ENCODE results near the gene SLC35E2B.

The SLC35E2B gene

DNA sequence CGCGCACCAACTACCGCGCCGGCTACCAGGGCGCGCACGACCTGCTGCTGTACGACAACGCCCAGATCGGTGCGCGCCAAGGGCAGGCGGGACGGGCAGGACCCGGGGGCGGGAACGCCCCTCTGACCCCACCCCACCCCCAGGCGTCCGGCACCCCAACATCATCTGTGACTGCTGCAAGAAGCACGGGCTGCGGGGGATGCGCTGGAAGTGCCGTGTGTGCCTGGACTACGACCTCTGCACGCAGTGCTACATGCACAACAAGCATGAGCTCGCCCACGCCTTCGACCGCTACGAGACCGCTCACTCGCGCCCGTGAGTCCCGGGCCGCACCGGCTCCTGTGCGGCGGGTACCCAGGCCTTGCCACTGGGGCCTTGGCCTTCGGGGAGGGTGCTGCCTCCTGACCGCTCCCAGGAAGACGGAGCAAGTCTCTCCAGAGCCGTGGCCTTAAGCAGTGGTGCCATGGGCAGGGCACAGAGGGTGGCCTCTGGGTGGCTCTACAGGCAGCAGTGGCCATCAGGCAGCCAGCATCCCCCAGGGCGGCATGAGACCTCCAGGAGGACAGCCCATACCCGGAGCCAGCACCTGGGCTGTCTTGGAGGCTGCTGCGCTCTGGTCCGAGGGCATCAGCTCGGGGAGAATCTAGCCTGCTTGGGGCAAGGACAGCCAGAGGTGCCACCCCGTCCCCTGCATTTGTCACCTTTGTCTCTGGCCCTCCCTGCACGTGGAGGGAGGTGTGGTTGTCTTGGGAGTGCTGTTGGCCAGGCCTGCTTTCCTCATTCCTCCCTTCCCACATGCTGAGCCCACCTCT lies 68.8 kb downstream of the SLC35E2B start:
- Histone ChIP-seq H3K9me3 (replicated peaks; ENCODE audit: low read length) (no peaks in the 10 kb centered on the region), H3K9ac (ENCODE audit: low read depth, low read length) (no peak overlapping the region), H3K36me3 (ENCODE audit: insufficient read depth, low read length) (no peaks in the 10 kb centered on the region), H3K27me3 (ENCODE audit: control insufficient read depth, insufficient read depth, low read length) (no peaks in the 10 kb centered on the region), H3K4me3 (ENCODE audit: low read length) (no peak overlapping the region), H3K4me2 (ENCODE audit: low read length) (no peak overlapping the region), H3K4me1 (ENCODE audit: control insufficient read depth, insufficient read depth, low read length) (peaks cover 5% of the 10 kb centered on the region)

DNA sequence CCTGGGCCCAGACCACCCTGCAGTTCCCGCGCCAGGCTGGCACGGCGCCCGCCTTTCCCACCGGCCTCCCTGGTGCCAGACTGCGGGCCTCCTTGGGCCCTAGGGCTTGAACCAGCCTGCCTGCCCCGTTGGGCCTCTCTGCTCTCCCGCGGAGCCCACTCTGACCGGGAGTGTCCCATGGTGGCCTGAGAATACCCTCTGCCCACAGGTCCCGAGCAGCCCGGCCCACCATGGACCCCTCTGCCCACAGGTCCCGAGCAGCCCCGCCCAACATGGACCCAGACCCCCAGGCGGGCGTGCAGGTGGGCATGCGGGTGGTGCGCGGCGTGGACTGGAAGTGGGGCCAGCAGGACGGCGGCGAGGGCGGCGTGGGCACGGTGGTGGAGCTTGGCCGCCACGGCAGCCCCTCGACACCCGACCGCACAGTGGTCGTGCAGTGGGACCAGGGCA lies 69.4 kb downstream of the SLC35E2B start:
- no peaks in the 10 kb centered on the region for H3K27me3 ChIP-seq (ENCODE audit: control insufficient read depth, insufficient read depth, low read length)
- H3K36me3 ChIP-seq (ENCODE audit: insufficient read depth, low read length), result peaks cover 4% of the 10 kb centered on the region
- H3K4me2 ChIP-seq (ENCODE audit: low read length), result no peak overlapping the region
- peaks cover 5% of the 10 kb centered on the region for H3K4me1 ChIP-seq (ENCODE audit: control insufficient read depth, insufficient read depth, low read length)
- H3K9me3 ChIP-seq (replicated peaks; ENCODE audit: low read length), result no peaks in the 10 kb centered on the region
- no peak overlapping the region for H3K4me3 ChIP-seq (ENCODE audit: low read length)
- no peak overlapping the region for H3K9ac ChIP-seq (ENCODE audit: low read depth, low read length)

DNA sequence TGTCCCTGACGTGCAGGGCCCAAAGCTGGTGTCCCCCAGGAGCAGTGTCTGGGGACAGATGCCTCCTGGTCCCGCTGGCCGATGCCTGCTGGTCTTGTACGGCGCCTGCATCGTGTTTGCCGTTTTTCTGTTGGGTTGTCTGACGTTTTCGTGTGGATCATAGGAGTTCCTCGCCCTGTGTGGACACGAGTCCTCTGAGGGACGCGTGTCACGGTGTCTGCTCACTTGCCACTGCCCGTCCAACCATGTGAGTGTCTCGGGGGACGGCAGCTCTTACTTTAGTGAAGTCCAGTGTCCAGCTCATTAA lies 69.9 kb downstream of the SLC35E2B start:
- Histone ChIP-seq H3K9me3 (replicated peaks; ENCODE audit: low read length) (no peaks in the 10 kb centered on the region), H3K9ac (ENCODE audit: low read depth, low read length) (no peak overlapping the region), H3K4me3 (ENCODE audit: low read length) (no peak overlapping the region), H3K36me3 (ENCODE audit: insufficient read depth, low read length) (peaks cover 6% of the 10 kb centered on the region), H3K27me3 (ENCODE audit: control insufficient read depth, insufficient read depth, low read length) (no peaks in the 10 kb centered on the region), H3K4me1 (ENCODE audit: control insufficient read depth, insufficient read depth, low read length) (peaks cover 5% of the 10 kb centered on the region), H3K4me2 (ENCODE audit: low read length) (no peak overlapping the region)

DNA sequence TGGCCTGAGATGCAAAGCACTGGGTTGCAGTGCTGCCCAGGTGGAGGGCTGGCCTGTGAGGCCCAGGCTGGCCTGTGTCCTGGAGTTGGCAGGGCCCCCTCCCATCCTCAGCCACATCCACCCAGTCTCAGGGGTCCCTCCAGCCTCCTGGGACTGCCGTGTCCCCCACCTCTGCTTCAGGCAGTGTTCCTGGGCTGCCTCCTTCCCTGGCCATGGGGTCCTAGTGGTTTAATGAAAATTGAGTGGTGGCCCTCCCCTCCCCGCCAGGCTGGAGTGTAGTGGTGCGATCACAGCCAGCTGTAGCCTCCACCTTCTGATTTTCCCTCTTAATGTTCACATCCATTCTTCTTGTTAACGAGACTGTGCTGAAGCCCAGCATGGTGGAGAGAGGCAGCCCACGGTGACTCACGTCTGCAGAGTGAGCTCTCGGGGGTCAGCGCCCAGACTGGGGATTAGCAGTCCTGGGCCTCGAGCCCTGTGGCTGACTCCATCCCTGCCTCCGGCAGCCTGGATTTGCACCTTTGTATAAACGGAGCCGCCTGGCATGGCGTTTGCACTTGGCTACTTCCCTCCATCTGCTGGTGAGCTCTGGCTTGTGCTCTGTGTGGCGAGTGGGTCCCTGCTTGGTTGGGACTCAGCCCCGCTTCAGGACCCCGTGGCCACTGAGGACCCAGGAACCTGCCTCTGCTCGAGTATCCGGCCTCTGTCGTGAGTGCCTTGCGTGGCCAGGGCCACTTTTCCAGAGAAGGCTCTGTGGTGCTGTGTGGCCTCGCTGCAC lies 70.4 kb downstream of the SLC35E2B start:
- Histone ChIP-seq H3K4me3 (ENCODE audit: low read length) (no peak overlapping the region), H3K27me3 (ENCODE audit: control insufficient read depth, insufficient read depth, low read length) (no peaks in the 10 kb centered on the region), H3K9ac (ENCODE audit: low read depth, low read length) (no peak overlapping the region), H3K36me3 (ENCODE audit: insufficient read depth, low read length) (peaks cover 10% of the 10 kb centered on the region), H3K9me3 (replicated peaks; ENCODE audit: low read length) (no peaks in the 10 kb centered on the region), H3K4me1 (ENCODE audit: control insufficient read depth, insufficient read depth, low read length) (peaks cover 5% of the 10 kb centered on the region), H3K4me2 (ENCODE audit: low read length) (no peak overlapping the region)

DNA sequence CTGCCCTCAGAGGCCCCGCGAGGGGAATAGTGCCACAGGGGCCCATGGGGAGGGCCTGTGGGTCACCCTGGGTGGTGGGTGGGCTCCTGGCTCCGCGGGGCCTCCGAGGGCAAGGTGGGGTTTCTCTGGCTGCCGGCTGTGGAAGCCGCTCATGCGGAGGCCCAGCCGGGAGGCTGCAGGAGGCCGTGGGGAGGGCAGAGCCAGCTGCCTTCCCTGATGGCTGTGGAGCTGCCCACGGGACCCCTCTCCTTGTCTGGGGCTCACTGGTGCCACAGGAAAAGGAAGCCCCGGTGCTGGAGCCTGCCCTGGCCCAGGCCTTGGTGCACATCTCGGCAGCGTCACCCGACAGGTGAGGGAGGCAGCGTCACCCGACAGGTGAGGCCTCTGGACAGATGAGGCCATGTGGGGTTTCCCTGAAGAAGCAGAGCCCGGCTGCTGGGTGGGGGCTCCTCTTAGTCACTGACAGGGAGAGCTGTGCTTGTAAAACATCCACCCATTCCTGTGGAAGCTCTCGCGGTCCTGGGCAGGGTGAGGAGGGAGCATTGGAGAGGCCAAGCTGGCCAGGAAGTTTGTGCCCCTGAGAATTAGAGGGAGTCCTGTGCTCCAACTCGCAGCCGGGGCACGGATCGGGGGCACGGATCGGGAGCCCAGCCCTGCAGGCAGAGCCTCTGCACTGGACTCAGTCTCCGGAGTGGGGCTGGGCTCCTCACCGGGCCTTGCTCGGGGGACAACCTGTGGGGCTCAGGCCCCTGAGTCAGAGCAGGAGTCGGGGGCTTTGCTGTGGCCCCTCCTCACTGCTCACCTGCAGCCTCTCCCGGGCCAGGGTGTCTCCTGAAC lies 71.2 kb downstream of the SLC35E2B start:
- H3K4me2 ChIP-seq (ENCODE audit: low read length), result no peak overlapping the region
- H3K9me3 ChIP-seq (replicated peaks; ENCODE audit: low read length), result no peaks in the 10 kb centered on the region
- no peak overlapping the region for H3K4me3 ChIP-seq (ENCODE audit: low read length)
- H3K27me3 ChIP-seq (ENCODE audit: control insufficient read depth, insufficient read depth, low read length), result no peaks in the 10 kb centered on the region
- H3K9ac ChIP-seq (ENCODE audit: low read depth, low read length), result no peak overlapping the region
- peaks cover 10% of the 10 kb centered on the region for H3K36me3 ChIP-seq (ENCODE audit: insufficient read depth, low read length)
- H3K4me1 ChIP-seq (ENCODE audit: control insufficient read depth, insufficient read depth, low read length), result peaks cover 13% of the 10 kb centered on the region

DNA sequence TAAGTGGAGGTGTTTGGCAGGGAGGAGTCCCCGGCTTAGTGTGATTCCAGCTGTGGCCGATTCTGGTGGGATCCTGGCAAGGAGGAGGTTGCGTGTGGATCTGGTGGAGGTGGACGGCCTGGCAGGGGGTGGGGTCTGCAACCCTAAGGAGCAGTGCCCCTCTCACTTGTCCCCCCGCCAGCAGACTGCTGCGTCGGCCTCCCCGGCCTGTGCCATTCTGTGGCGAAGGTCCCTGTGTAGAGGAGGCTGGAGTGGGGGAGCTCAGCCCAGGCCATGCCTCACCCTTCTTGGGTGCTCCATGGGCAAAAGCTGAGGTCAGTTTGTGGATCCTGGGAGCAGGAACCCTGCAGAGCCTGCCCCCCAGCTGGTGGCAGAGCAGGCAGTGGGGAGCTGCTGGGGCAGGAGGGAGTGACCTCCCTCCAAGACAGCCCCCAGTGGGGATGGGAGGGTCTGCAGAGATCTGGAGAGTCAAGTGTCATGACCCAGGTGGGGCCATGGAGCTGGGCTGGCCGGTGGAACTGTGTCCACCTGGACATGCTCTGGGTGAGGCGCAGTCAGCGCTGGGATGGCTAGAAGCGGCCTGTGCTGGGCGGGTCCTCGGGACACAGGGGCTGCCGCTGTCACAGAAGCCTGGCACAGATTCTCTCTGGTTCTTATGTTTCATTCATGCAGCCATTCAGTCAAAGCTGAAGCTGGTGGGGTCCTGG lies 72.0 kb downstream of the SLC35E2B start:
- Histone ChIP-seq H3K4me3 (ENCODE audit: low read length) (no peak overlapping the region), H3K4me2 (ENCODE audit: low read length) (no peak overlapping the region), H3K36me3 (ENCODE audit: insufficient read depth, low read length) (peaks cover 10% of the 10 kb centered on the region), H3K9ac (ENCODE audit: low read depth, low read length) (no peak overlapping the region), H3K27me3 (ENCODE audit: control insufficient read depth, insufficient read depth, low read length) (no peaks in the 10 kb centered on the region), H3K9me3 (replicated peaks; ENCODE audit: low read length) (no peaks in the 10 kb centered on the region), H3K4me1 (ENCODE audit: control insufficient read depth, insufficient read depth, low read length) (peaks cover 14% of the 10 kb centered on the region)

DNA sequence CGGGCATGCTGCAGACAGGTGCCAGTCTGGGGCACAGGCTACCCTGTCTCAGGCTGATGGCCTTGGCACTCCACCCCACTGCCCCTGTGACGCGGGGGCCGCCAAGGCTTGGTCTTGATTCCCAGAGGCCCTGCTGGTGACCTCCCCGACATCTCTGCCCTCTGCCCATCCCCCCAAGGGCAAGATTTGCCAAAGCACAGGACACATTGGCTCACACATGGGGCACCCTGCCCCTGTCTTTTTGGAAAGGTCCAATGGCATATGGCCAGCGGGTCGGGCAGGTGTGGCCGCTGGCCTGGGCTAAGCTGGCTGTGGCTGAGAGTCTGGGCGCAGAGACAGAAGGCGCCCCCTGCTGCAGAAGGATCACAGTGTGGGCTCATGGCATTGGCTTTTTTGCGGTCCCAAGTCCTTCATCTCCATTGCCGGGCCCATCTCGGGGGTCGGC lies 72.7 kb downstream of the SLC35E2B start:
- Histone ChIP-seq H3K9me3 (replicated peaks; ENCODE audit: low read length) (no peaks in the 10 kb centered on the region), H3K36me3 (ENCODE audit: insufficient read depth, low read length) (peaks cover 10% of the 10 kb centered on the region), H3K4me2 (ENCODE audit: low read length) (no peak overlapping the region), H3K27me3 (ENCODE audit: control insufficient read depth, insufficient read depth, low read length) (no peaks in the 10 kb centered on the region), H3K9ac (ENCODE audit: low read depth, low read length) (no peak overlapping the region), H3K4me1 (ENCODE audit: control insufficient read depth, insufficient read depth, low read length) (peaks cover 14% of the 10 kb centered on the region), H3K4me3 (ENCODE audit: low read length) (no peak overlapping the region)

DNA sequence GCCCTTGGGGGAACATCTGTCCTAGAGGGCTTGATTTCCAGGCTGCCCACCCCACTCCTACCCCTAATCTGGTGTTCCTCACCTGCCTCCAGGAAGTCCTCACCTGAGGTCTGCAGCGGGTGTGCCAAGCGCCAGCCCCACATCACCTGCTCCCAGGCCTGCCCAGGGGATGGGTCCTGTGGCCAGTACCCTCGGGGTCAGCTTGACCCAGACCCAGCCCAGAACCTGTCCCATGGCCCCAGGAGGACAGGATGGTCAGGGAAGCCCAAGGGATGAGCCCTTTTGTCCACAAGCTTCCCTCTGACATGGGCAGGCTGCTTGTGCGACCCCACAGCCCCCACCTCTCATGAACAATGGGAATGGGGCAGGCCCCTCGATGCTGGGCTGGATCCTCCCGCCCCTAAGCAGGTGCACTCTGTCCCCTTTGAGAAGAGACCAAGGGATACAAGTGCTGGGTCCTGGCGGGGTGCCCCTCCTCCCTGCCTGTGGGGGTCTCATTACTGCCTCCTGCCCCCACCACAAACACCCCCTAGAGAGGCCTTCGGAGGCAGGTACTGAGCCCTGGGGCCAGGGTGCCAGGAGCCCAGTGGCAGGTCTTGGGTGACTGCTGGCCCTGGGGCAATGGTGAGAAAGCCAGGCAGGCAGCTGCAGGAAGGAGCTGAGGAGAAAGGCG lies 74.1 kb downstream of the SLC35E2B start:
- peaks cover 10% of the 10 kb centered on the region for H3K36me3 ChIP-seq (ENCODE audit: insufficient read depth, low read length)
- H3K4me1 ChIP-seq (ENCODE audit: control insufficient read depth, insufficient read depth, low read length), result peaks cover 25% of the 10 kb centered on the region
- H3K9me3 ChIP-seq (replicated peaks; ENCODE audit: low read length), result no peaks in the 10 kb centered on the region
- no peak overlapping the region for H3K9ac ChIP-seq (ENCODE audit: low read depth, low read length)
- no peaks in the 10 kb centered on the region for H3K27me3 ChIP-seq (ENCODE audit: control insufficient read depth, insufficient read depth, low read length)
- no peak overlapping the region for H3K4me2 ChIP-seq (ENCODE audit: low read length)
- no peak overlapping the region for H3K4me3 ChIP-seq (ENCODE audit: low read length)

DNA sequence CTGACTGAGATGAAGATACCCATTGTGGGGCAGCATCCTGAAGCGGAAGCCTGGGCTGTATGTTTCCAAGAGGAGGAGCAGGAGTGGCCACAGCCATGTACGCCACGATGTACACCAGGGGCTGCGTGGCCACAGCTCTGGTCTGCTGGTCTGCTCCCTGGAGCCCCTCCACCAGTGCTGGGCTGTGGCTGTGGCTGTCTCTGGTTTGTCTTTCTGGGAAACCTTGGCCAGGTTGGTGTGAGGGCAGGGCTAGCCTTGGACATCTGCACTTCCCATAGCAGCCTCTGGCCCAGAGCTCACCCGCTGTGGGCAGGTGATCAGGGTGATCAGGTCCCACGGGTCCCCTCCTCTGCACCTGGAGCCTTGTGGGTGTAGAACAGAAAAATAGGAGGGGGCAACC lies 74.7 kb downstream of the SLC35E2B start:
- Histone ChIP-seq H3K9ac (ENCODE audit: low read depth, low read length) (no peak overlapping the region), H3K4me1 (ENCODE audit: control insufficient read depth, insufficient read depth, low read length) (peaks cover 25% of the 10 kb centered on the region), H3K27me3 (ENCODE audit: control insufficient read depth, insufficient read depth, low read length) (no peaks in the 10 kb centered on the region), H3K9me3 (replicated peaks; ENCODE audit: low read length) (no peaks in the 10 kb centered on the region), H3K4me2 (ENCODE audit: low read length) (no peak overlapping the region), H3K4me3 (ENCODE audit: low read length) (no peak overlapping the region), H3K36me3 (ENCODE audit: insufficient read depth, low read length) (peaks cover 10% of the 10 kb centered on the region)

DNA sequence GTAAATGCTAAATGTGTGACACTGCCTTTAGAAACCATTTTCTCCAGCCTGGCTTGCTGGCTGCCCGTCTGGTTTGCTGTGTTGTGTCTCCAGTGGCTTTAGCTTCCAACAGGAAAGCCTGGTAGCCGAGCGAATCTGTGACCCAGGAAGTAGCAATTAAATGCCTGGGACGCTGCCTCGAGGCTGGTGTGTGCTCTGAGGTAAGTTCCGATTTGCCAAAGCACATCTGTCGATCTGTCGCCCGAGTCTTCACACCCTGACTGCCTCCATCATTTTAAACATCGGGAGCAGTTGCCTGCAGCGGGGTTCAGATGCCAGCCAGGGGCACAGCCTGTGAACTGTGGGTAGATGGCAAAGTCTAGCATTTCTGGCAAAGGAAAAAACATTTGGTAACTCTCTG lies 75.1 kb downstream of the SLC35E2B start:
- Histone ChIP-seq H3K4me1 (ENCODE audit: control insufficient read depth, insufficient read depth, low read length) (peaks cover 25% of the 10 kb centered on the region), H3K4me3 (ENCODE audit: low read length) (no peak overlapping the region), H3K4me2 (ENCODE audit: low read length) (peak overlapping the region; percentile 99), H3K9me3 (replicated peaks; ENCODE audit: low read length) (no peaks in the 10 kb centered on the region), H3K27me3 (ENCODE audit: control insufficient read depth, insufficient read depth, low read length) (no peaks in the 10 kb centered on the region), H3K36me3 (ENCODE audit: insufficient read depth, low read length) (peaks cover 10% of the 10 kb centered on the region), H3K9ac (ENCODE audit: low read depth, low read length) (no peak overlapping the region)

Data from skeletal muscle satellite cell (primary cell).